Ascending aorta (tissue), 2 donors: ENCODE data around the gene SAP25. TPM values are rescaled to one million over a fixed set of nuclear protein-coding genes. Genes with fewer than 3 reads are reported as not detected.

Experiments
- DNase-seq, 2 donors: peaks; one replicate each; pipeline ENCODE4 v3.0.0-alpha.2; 2019; ENCODE audit warnings: low spot score in 2 of 2
- H3K27ac ChIP-seq, 2 donors: fragments of 200-600 bp; sonication (generic); one replicate each; pipeline ENCODE4 v1.5.1; 2016 to 2017; ENCODE audit warnings: mild to moderate bottlenecking in 1 of 2
- H3K27me3 ChIP-seq: fragments of 200-600 bp; sonication (generic); one replicate; pipeline ENCODE4 v1.5.1; 2017
- H3K36me3 ChIP-seq, 2 donors: fragments of 200-600 bp; sonication (generic); one replicate each; pipeline ENCODE4 v1.5.1; 2016
- H3K4me1 ChIP-seq, 2 donors: fragments of 200-600 bp; sonication (generic); one replicate each; pipeline ENCODE4 v1.5.1; 2016 to 2017; ENCODE audit warnings: mild to moderate bottlenecking in 1 of 2
- H3K4me3 ChIP-seq, 2 donors: fragments of 200-600 bp; sonication (generic); one replicate each; pipeline ENCODE4 v1.5.1; 2016 to 2017; ENCODE audit warnings: mild to moderate bottlenecking in 1 of 2
- H3K9me3 ChIP-seq, 2 donors: fragments of 200-600 bp; sonication (generic); one replicate each; pipeline ENCODE4 v1.5.1; 2016
- CTCF ChIP-seq, 3 experiments: fragments of 200-600 bp in 2 of 3; fragments of 450-650 bp in 1 of 3; sonication (generic) in 2 of 3; IDR thresholded peaks; one replicate each; pipeline ENCODE4 v1.5.1; 2016 to 2019; ENCODE audit warnings: antibody characterized with exemption in 3 of 3, mild to moderate bottlenecking in 1 of 3, moderate library complexity in 1 of 3
- intact Hi-C: fragments of 100-400 bp; cut with DNase I; formaldehyde crosslinking; loops from one replicate; pipeline ENCODE4 v1.15.1; 2023
- total RNA-seq: library from RNA; depleted of rRNA; stranded (reverse); fragments of >200 nt; gene quantifications from one replicate; pipeline ENCODE4 v1.1.0, GENCODE V29; 2016

SAP25 gene
- total RNA-seq, 1 donor from 2014 or later, result 11.8 TPM

- H3K27me3 ChIP-seq, result no peaks in the 10 kb centered on the region
- TF ChIP-seq CTCF (IDR thresholded peaks at IDR 0.05), result no peak
- no peak overlapping the region for H3K4me3 ChIP-seq
- peaks cover 10 to 30% of the 10 kb centered on the region in 2 donors for H3K36me3 ChIP-seq
- no peak for DNase-seq
- H3K27ac ChIP-seq, result peak overlapping the region; percentile 91 to 94
- peaks cover 28 to 43% of the 10 kb centered on the region in 2 donors for H3K4me1 ChIP-seq
- intact Hi-C loops, result loop anchor here (2.0 to 10.0 kb wide), 3 partner anchors 39 to 307 kb away; partner anchors contain the start of genes FBXO24, GNB2, LRCH4 and SLC12A9
- H3K9me3 ChIP-seq, result no peaks in the 10 kb centered on the region
Measured at GRCh38 chr7:100547872-100548271, 25.8 kb downstream of the SAP25 start.

- TF ChIP-seq CTCF (IDR thresholded peaks at IDR 0.05), result no peak
- no peak overlapping the region for H3K4me3 ChIP-seq
- H3K27ac ChIP-seq, result peak overlapping the region; percentile 91 to 94
- no peaks in the 10 kb centered on the region for H3K27me3 ChIP-seq
- peaks cover 2 to 23% of the 10 kb centered on the region in 2 donors for H3K36me3 ChIP-seq
- H3K4me1 ChIP-seq, result peaks cover 28 to 43% of the 10 kb centered on the region in 2 donors
- DNase-seq, result no peak
- H3K9me3 ChIP-seq, result no peaks in the 10 kb centered on the region
- intact Hi-C loops, result loop anchor here (2.0 to 10.0 kb wide), 3 partner anchors 40 to 308 kb away; partner anchors contain the start of genes FBXO24, GNB2, LRCH4 and SLC12A9
Measured at GRCh38 chr7:100546926-100547800, 26.5 kb downstream of the SAP25 start.

GRCh38 chr7:100546129-100546925 is 27.4 kb downstream of the SAP25 start:
- peak overlapping the region; percentile 91 to 94 for H3K27ac ChIP-seq
- TF ChIP-seq CTCF (IDR thresholded peaks at IDR 0.05), result no peak
- H3K27me3 ChIP-seq, result no peaks in the 10 kb centered on the region
- no peaks in the 10 kb centered on the region for H3K9me3 ChIP-seq
- DNase-seq, result no peak
- peaks cover 28 to 46% of the 10 kb centered on the region in 2 donors for H3K4me1 ChIP-seq
- peak overlapping the region in 1 of 2 donors; percentile 11 for H3K4me3 ChIP-seq
- peaks cover 0 to 17% of the 10 kb centered on the region in 2 donors for H3K36me3 ChIP-seq
- intact Hi-C loops, result loop anchor here (2.0 to 10.0 kb wide), 3 partner anchors 40 to 308 kb away; partner anchors contain the start of genes FBXO24, GNB2, LRCH4 and SLC12A9

GRCh38 chr7:100545360-100546128 is 28.2 kb downstream of the SAP25 start:
- H3K27me3 ChIP-seq, result no peaks in the 10 kb centered on the region
- no peaks in the 10 kb centered on the region for H3K9me3 ChIP-seq
- peak; percentile 59 to 91 for DNase-seq
- peaks cover 28 to 46% of the 10 kb centered on the region in 2 donors for H3K4me1 ChIP-seq
- TF ChIP-seq CTCF (IDR thresholded peaks at IDR 0.05), result peak in 1 of 3 experiments; percentile 3
- H3K4me3 ChIP-seq, result peak overlapping the region; percentile 11 to 14
- H3K27ac ChIP-seq, result peak overlapping the region; percentile 91 to 94
- peaks cover 0 to 11% of the 10 kb centered on the region in 2 donors for H3K36me3 ChIP-seq
- intact Hi-C loops, result loop anchor here (2.0 to 10.0 kb wide), 3 partner anchors 41 to 309 kb away; partner anchors contain the start of genes FBXO24, GNB2, LRCH4 and SLC12A9

- Histone ChIP-seq H3K27me3 (no peaks in the 10 kb centered on the region), H3K27ac (peak overlapping the region; percentile 91 to 94), H3K4me3 (peak overlapping the region; percentile 7 to 14), H3K9me3 (no peaks in the 10 kb centered on the region), H3K4me1 (peaks cover 28 to 52% of the 10 kb centered on the region in 2 donors), H3K36me3 (peaks cover 0 to 8% of the 10 kb centered on the region in 2 donors)
- no peak for DNase-seq
- no peak for TF ChIP-seq CTCF (IDR thresholded peaks at IDR 0.05)
- intact Hi-C loops, result loop anchor here (5.0 to 10.0 kb wide), 2 partner anchors 127 to 310 kb away; partner anchors contain the start of genes GNB2 and SLC12A9
Measured at GRCh38 chr7:100544967-100545359, 28.7 kb downstream of the SAP25 start.
